H9 (cell line): ENCODE measurements around the gene POU3F3. TPM values are rescaled to one million over a fixed set of nuclear protein-coding genes. Genes with fewer than 3 reads are reported as not detected.

Source experiments
- DNase-seq: peaks from one replicate; pipeline ENCODE4 v3.0.0-alpha.2; 2017
- H2AFZ ChIP-seq: one replicate; pipeline ENCODE4 v1.6.1; 2013; ENCODE audit warnings: mild to moderate bottlenecking, low read length, control low read depth, moderate library complexity
- H2AK5ac ChIP-seq: 2 replicates; pipeline ENCODE4 v1.6.1; 2013; ENCODE audit warnings: low read length, control low read depth, mixed read lengths; ENCODE audit not compliant: insufficient read length
- H2BK120ac ChIP-seq: one replicate; pipeline ENCODE4 v1.6.1; 2013; ENCODE audit warnings: low read depth, mild to moderate bottlenecking, low read length, control low read depth, inconsistent platforms; ENCODE audit not compliant: poor library complexity, severe bottlenecking
- H2BK12ac ChIP-seq: 2 replicates; pipeline ENCODE4 v1.6.1; 2013; ENCODE audit warnings: low read length, control low read depth, mixed read lengths, low read depth; ENCODE audit not compliant: insufficient read length
- H2BK15ac ChIP-seq: 2 replicates; pipeline ENCODE4 v1.6.1; 2013; ENCODE audit warnings: low read depth, low read length, control low read depth
- H2BK20ac ChIP-seq: one replicate; pipeline ENCODE4 v1.6.1; 2013; ENCODE audit warnings: low read depth, mild to moderate bottlenecking, low read length, control low read depth, inconsistent platforms; ENCODE audit not compliant: poor library complexity, severe bottlenecking
- H2BK5ac ChIP-seq: 2 replicates; pipeline ENCODE4 v1.6.1; 2013; ENCODE audit warnings: low read length, control low read depth, mixed read lengths; ENCODE audit not compliant: insufficient read length
- H3K14ac ChIP-seq: 2 replicates; pipeline ENCODE4 v1.6.1; 2013; ENCODE audit warnings: low read length, control low read depth; ENCODE audit not compliant: insufficient read depth
- H3K18ac ChIP-seq: 2 replicates; pipeline ENCODE4 v1.6.1; 2013; ENCODE audit warnings: low read depth, mild to moderate bottlenecking, mixed read lengths, low read length, control low read depth; ENCODE audit not compliant: insufficient read length
- H3K23ac ChIP-seq: 2 replicates; pipeline ENCODE4 v1.6.1; 2013; ENCODE audit warnings: low read length, control low read depth, mixed read lengths, low read depth; ENCODE audit not compliant: insufficient read length
- H3K23me2 ChIP-seq: 2 replicates; pipeline ENCODE4 v1.6.1; 2013; ENCODE audit warnings: low read depth, mild to moderate bottlenecking, mixed read lengths, low read length, control low read depth; ENCODE audit not compliant: insufficient read length, poor library complexity, severe bottlenecking
- H3K27ac ChIP-seq: 2 replicates; pipeline ENCODE4 v1.5.1; 2013; ENCODE audit warnings: low read length, control low read depth, mixed read lengths, low read depth; ENCODE audit not compliant: insufficient read length
- H3K27me3 ChIP-seq: 2 replicates; pipeline ENCODE4 v1.6.1; 2013; ENCODE audit warnings: low read length, control low read depth, inconsistent platforms; ENCODE audit not compliant: insufficient read depth
- H3K4ac ChIP-seq: 2 replicates; pipeline ENCODE4 v1.6.1; 2013; ENCODE audit warnings: low read depth, mild to moderate bottlenecking, control low read depth, inconsistent platforms, low read length, moderate library complexity
- H3K4me1 ChIP-seq: 2 replicates; pipeline ENCODE4 v1.6.1; 2013; ENCODE audit warnings: low read length, control low read depth, inconsistent platforms; ENCODE audit not compliant: insufficient read depth
- H3K4me2 ChIP-seq: 2 replicates; pipeline ENCODE4 v1.6.1; 2013; ENCODE audit warnings: low read length, control low read depth, mixed read lengths; ENCODE audit not compliant: insufficient read length, insufficient read depth
- H3K56ac ChIP-seq: 2 replicates; pipeline ENCODE4 v1.6.1; 2013; ENCODE audit warnings: low read depth, mild to moderate bottlenecking, mixed read lengths, low read length, control low read depth; ENCODE audit not compliant: insufficient read length
- H3K79me1 ChIP-seq: 2 replicates; pipeline ENCODE4 v1.6.1; 2013; ENCODE audit warnings: low read depth, mild to moderate bottlenecking, moderate library complexity, low read length, control low read depth, inconsistent platforms; ENCODE audit not compliant: insufficient read depth, poor library complexity, severe bottlenecking
- H3K79me2 ChIP-seq: 2 replicates; pipeline ENCODE4 v1.6.1; 2013; ENCODE audit warnings: low read length, control low read depth, inconsistent platforms; ENCODE audit not compliant: insufficient read depth
- H3K9ac ChIP-seq: 2 replicates; pipeline ENCODE4 v1.6.1; 2013; ENCODE audit warnings: low read length, control low read depth, mixed read lengths; ENCODE audit not compliant: insufficient read length; ENCODE audit errors: extremely low read depth
- H3K9me3 ChIP-seq: one replicate; pipeline ENCODE4 v1.6.1; 2013; ENCODE audit warnings: low read depth, low read length, inconsistent platforms; ENCODE audit not compliant: control insufficient read depth
- H3T11ph ChIP-seq: one replicate; pipeline ENCODE4 v1.6.1; 2013; ENCODE audit warnings: mild to moderate bottlenecking, low read length, control low read depth, inconsistent platforms
- H4K20me1 ChIP-seq: one replicate; pipeline ENCODE4 v1.6.1; 2013; ENCODE audit not compliant: control insufficient read depth, insufficient read length, insufficient read depth
- H4K5ac ChIP-seq: 2 replicates; pipeline ENCODE4 v1.6.1; 2013; ENCODE audit warnings: low read depth, mild to moderate bottlenecking, mixed read lengths, low read length, control low read depth; ENCODE audit not compliant: insufficient read length
- H4K8ac ChIP-seq: replicated peaks from 2 replicates; pipeline ENCODE4 v1.6.1; 2013; ENCODE audit warnings: low read length, control low read depth, mixed read lengths, low read depth; ENCODE audit not compliant: insufficient read length
- H4K91ac ChIP-seq: 2 replicates; pipeline ENCODE4 v1.6.1; 2013; ENCODE audit warnings: low read depth, mild to moderate bottlenecking, moderate library complexity, mixed read lengths, low read length, control low read depth; ENCODE audit not compliant: insufficient read length
- H3K27ac Mint-ChIP-seq, 3 experiments: 2 replicates in 2 of 3; 3 replicates in 1 of 3; pipeline ENCODE4 v1.8.0; 2020 to 2021; ENCODE audit warnings: mixed read lengths in 3 of 3, mild to moderate bottlenecking in 1 of 3, moderate library complexity in 1 of 3
- H3K27me3 Mint-ChIP-seq: 2 replicates; pipeline ENCODE4 v1.8.0; 2021; ENCODE audit warnings: low read depth, mild to moderate bottlenecking, moderate library complexity, mixed read lengths
- H3K36me3 Mint-ChIP-seq, 3 experiments: 2 replicates in 2 of 3; 3 replicates in 1 of 3; pipeline ENCODE4 v1.8.0; 2020 to 2021; ENCODE audit warnings: low read depth in 3 of 3, mixed read lengths in 3 of 3; ENCODE audit not compliant: insufficient read depth in 1 of 3
- H3K4me1 Mint-ChIP-seq, 2 experiments: 2 replicates each; pipeline ENCODE4 v1.8.0; 2020; ENCODE audit warnings: mixed read lengths in 2 of 2
- H3K4me3 Mint-ChIP-seq, 2 experiments: 2 replicates in 1 of 2; 3 replicates in 1 of 2; pipeline ENCODE4 v1.8.0; 2020 to 2021; ENCODE audit warnings: mild to moderate bottlenecking in 2 of 2, mixed read lengths in 2 of 2, moderate library complexity in 1 of 2
- H3K9me3 Mint-ChIP-seq, 2 experiments: 2 replicates in 1 of 2; 3 replicates in 1 of 2; pipeline ENCODE4 v1.8.0; 2020; ENCODE audit warnings: mild to moderate bottlenecking in 2 of 2, mixed read lengths in 2 of 2, moderate library complexity in 1 of 2
- CTCF ChIP-seq: fragments of 200-600 bp; sonication (generic); conservative IDR thresholded peaks from 3 replicates; pipeline ENCODE4 v1.8.0; 2021; ENCODE audit warnings: antibody characterized with exemption, mild to moderate bottlenecking
- WGBS: extraction: QIAGEN DNeasy Blood & Tissue Kit; methylation state at CpG from one replicate; pipeline ENCODE4 v1.1.7; 2013; ENCODE audit warnings: missing lambda C conversion rate, low lambda C conversion rate, mixed read lengths; ENCODE audit not compliant: insufficient read length; ENCODE audit errors: extremely low coverage; 5-methylcytosine and 5-hydroxymethylcytosine counted together
- total RNA-seq: library from RNA; stranded (reverse); gene quantifications from 2 replicates; pipeline ENCODE4 v1.2.1, GENCODE V29; 2021

Gene POU3F3
- total RNA-seq, 1 experiment from 2014 or later: not detected

- no peak overlapping the region for H3K4me2 ChIP-seq
- H3T11ph ChIP-seq: no peak overlapping the region
- no peaks in the 10 kb centered on the region for H3K79me1 ChIP-seq
- no peak overlapping the region for H2AK5ac ChIP-seq
- H2BK120ac ChIP-seq: no peak overlapping the region
- Mint-ChIP-seq H3K9me3 (no peaks in the 10 kb centered on the region), H3K4me3 (no peak overlapping the region), H3K27ac (no peak overlapping the region), H3K4me1 (peaks cover 2% of the 10 kb centered on the region in 2 experiments; a peak in 1 of 4 replicates), H3K27me3 (peaks cover 7% of the 10 kb centered on the region), H3K36me3 (no peaks in the 10 kb centered on the region)
- no peak overlapping the region for H4K91ac ChIP-seq
- H4K5ac ChIP-seq: no peak overlapping the region
- TF ChIP-seq CTCF: no peak
- no peaks in the 10 kb centered on the region for H3K79me2 ChIP-seq
- H3K27ac ChIP-seq: no peak overlapping the region
- no peak overlapping the region for H2BK20ac ChIP-seq
- no peak overlapping the region for H2BK5ac ChIP-seq
- H3K9me3 ChIP-seq: no peaks in the 10 kb centered on the region
- H3K23ac ChIP-seq: no peak overlapping the region
- no peak overlapping the region for H4K8ac ChIP-seq
- no peak overlapping the region for H3K14ac ChIP-seq
- H3K56ac ChIP-seq: no peak overlapping the region
- H3K4ac ChIP-seq: no peak overlapping the region
- H3K18ac ChIP-seq: no peak overlapping the region
- no peak overlapping the region for H2BK15ac ChIP-seq
- no peak overlapping the region for H3K9ac ChIP-seq
- no peak overlapping the region for H2BK12ac ChIP-seq
- WGBS: no CpG with 5 or more reads among the region's 7 CpGs
- H3K4me1 ChIP-seq: 0 out of 2 replicates have a peak, but pooled peaks cover 2% of the 10 kb centered on the region
- 0 out of 2 replicates have a peak, but pooled peaks cover 2% of the 10 kb centered on the region for H3K27me3 ChIP-seq
- no peak overlapping the region for H2AFZ ChIP-seq
- H4K20me1 ChIP-seq: no peaks in the 10 kb centered on the region
- no peaks in the 10 kb centered on the region for H3K23me2 ChIP-seq
- no peak for DNase-seq
Observed at GRCh38 chr2:104900608-104901007, 46.7 kb downstream of the POU3F3 start.
